ENCODE results near the gene MIF4GD. TPM values are rescaled to one million over a fixed set of nuclear protein-coding genes. Genes with fewer than 3 reads are reported as not detected.

Gene MIF4GD
- total and polyA plus RNA-seq, 7 donors: 19.2 to 45.8 (median 37.1) TPM

DNA sequence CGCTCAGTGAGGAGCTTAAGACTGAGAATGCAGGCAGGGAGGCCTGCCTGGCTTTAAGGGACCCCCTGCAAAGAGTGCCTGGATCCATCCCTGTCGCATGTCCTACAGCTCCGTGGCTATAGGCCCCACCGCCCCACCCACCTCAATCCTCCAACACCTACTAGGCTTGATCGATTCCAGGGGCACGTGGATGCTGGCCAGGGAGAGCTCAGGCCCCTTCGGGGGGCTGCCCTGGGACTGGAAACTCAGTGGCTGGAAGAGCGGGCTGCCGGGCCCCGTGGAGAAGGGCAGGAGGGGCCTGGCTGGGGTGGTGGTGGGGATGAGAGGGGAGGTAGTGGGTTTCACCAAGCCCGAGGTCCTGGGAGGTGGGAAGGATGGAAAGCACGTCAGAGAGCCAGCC lies 31.8 kb downstream of the MIF4GD start:
- TF ChIP-seq, protein P1, sequence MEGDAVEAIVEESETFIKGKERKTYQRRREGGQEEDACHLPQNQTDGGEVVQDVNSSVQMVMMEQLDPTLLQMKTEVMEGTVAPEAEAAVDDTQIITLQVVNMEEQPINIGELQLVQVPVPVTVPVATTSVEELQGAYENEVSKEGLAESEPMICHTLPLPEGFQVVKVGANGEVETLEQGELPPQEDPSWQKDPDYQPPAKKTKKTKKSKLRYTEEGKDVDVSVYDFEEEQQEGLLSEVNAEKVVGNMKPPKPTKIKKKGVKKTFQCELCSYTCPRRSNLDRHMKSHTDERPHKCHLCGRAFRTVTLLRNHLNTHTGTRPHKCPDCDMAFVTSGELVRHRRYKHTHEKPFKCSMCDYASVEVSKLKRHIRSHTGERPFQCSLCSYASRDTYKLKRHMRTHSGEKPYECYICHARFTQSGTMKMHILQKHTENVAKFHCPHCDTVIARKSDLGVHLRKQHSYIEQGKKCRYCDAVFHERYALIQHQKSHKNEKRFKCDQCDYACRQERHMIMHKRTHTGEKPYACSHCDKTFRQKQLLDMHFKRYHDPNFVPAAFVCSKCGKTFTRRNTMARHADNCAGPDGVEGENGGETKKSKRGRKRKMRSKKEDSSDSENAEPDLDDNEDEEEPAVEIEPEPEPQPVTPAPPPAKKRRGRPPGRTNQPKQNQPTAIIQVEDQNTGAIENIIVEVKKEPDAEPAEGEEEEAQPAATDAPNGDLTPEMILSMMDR (IDR thresholded peaks at IDR 0.05): no peak
- H3K36me3 ChIP-seq (ENCODE audit: insufficient read depth in 1 of 2, low read depth in 1 of 2): peaks cover 6 to 100% of the 10 kb centered on the region in 2 donors
- H3K9me3 ChIP-seq: no peaks in the 10 kb centered on the region
- H3K27me3 ChIP-seq (ENCODE audit: insufficient read depth in 3 of 3, low read length in 2 of 3): no peaks in the 10 kb centered on the region
- H3K4me3 ChIP-seq: no peak overlapping the region
- peaks cover 8% of the 10 kb centered on the region for H3K4me1 ChIP-seq
- intact Hi-C loops (cut with DNase I): no loop called here
- WGBS, 3 donors: 79 to 85% (median 80%) methylated on average over 10 to 12 of the region's 12 CpGs
- DNase-seq: no peak
- no peak for ATAC-seq
- no peak overlapping the region for H3K27ac ChIP-seq

GRCh38 chr17:75238684-75239191 lies 32.3 kb downstream of the MIF4GD start:
- Histone ChIP-seq H3K4me1 (peaks cover 8% of the 10 kb centered on the region), H3K36me3 (ENCODE audit: insufficient read depth in 1 of 2, low read depth in 1 of 2) (peaks cover 6 to 100% of the 10 kb centered on the region in 2 donors), H3K27ac (no peak overlapping the region), H3K9me3 (no peaks in the 10 kb centered on the region), H3K27me3 (ENCODE audit: insufficient read depth in 3 of 3, low read length in 2 of 3) (no peaks in the 10 kb centered on the region), H3K4me3 (no peak overlapping the region)
- TF ChIP-seq, protein P1 (IDR thresholded peaks at IDR 0.05): peak; percentile 72
- DNase-seq (peak; percentile 54 to 81), ATAC-seq (peak; percentile 35 to 51 (median 40))
- intact Hi-C loops (cut with DNase I): no loop called here
- 47 to 54% (median 49%) methylated on average over 13 of the region's 13 CpGs for WGBS, 3 donors

- ATAC-seq (no peak), DNase-seq (no peak)
- TF ChIP-seq, protein P1 (IDR thresholded peaks at IDR 0.05): no peak
- Histone ChIP-seq H3K27ac (no peak overlapping the region), H3K9me3 (no peaks in the 10 kb centered on the region), H3K4me3 (no peak overlapping the region), H3K36me3 (ENCODE audit: insufficient read depth in 1 of 2, low read depth in 1 of 2) (peaks cover 6 to 99% of the 10 kb centered on the region in 2 donors), H3K4me1 (peaks cover 8% of the 10 kb centered on the region), H3K27me3 (ENCODE audit: insufficient read depth in 3 of 3, low read length in 2 of 3) (no peaks in the 10 kb centered on the region)
- WGBS, 3 donors: 78 to 86% (median 78%) methylated on average over 11 of the region's 11 CpGs
- intact Hi-C loops (cut with DNase I): no loop called here
These were observed 32.9 kb downstream of the MIF4GD start for GRCh38 chr17:75238020-75238580.

DNA sequence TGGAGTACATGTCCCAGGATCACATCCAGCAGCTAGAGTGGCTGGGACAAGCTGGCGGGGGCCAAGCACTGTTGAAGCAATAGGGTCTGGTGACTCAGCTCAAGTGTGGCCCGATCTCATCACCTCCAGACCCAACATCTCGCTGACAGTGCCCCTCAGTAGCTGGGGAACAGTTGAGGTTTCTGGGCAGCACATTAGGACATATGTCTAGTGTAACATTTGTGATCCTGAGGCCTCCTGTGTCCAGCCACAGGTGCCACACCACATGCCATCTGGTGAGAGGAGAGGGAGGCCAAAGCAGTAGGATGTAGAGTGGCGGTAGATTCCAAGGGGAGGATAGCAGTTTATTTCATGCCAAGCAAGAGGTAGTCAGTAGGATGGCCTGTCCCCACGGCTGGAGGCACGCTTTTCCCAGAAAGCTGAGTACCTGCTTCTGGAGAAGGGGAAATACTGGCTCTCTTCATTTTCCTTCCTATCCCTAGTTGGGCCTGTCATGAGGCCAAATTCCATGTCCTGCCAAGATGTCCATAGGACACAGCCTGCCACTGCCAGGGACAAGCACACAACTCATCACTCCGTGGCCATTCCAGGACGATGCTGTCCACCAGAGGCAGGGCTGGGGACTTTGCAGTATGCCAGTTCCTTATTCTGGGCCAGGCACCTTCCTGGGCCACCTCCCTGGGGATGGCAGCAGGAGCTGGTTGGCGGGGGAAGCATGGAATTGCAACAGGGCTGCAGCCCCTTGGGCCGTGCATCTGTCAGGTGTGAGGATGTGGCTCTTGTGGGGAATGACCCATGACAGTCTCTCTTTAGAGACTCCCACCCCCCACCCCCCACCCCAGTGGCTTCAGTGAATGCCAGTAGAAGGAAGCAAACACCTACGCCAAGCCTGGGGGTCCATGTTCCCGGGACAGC lies 33.7 kb downstream of the MIF4GD start:
- H3K27ac ChIP-seq: no peak overlapping the region
- H3K27me3 ChIP-seq (ENCODE audit: insufficient read depth in 3 of 3, low read length in 2 of 3): no peaks in the 10 kb centered on the region
- H3K4me3 ChIP-seq: no peak overlapping the region
- WGBS, 3 donors: 52 to 67% (median 55%) methylated on average over 12 of the region's 12 CpGs
- intact Hi-C loops (cut with DNase I): no loop called here
- ATAC-seq: peak in 3 of 4 donors; percentile 69 to 72 (median 72)
- no peaks in the 10 kb centered on the region for H3K9me3 ChIP-seq
- peak; percentile 61 to 74 for DNase-seq
- peaks cover 6 to 99% of the 10 kb centered on the region in 2 donors for H3K36me3 ChIP-seq (ENCODE audit: insufficient read depth in 1 of 2, low read depth in 1 of 2)
- H3K4me1 ChIP-seq: peaks cover 7% of the 10 kb centered on the region
- TF ChIP-seq, protein P1 (IDR thresholded peaks at IDR 0.05): no peak

All from psoas muscle (tissue), 8 donors.